Measurements from ENCODE around the gene CYSTM1.
"Not testable (repeated sequence)": the region's sequence is repeated elsewhere in the genome, so short reads cannot be mapped to it uniquely, and the experiment has no call there.

CYSTM1 gene

GRCh38 chr5:140181002-140181483 is 6.1 kb downstream of the CYSTM1 start:
- DNase-seq = no peak

- DNase-seq = no peak
Measured at GRCh38 chr5:140181525-140181924, 6.5 kb downstream of the CYSTM1 start.

- DNase-seq = no peak
Measured at GRCh38 chr5:140182075-140182711, 7.2 kb downstream of the CYSTM1 start.

GRCh38 chr5:140182803-140183367 is 7.9 kb downstream of the CYSTM1 start:
- no peak for DNase-seq

- DNase-seq = no peak
Measured at GRCh38 chr5:140185409-140185808, 10.4 kb downstream of the CYSTM1 start.

GRCh38 chr5:140186267-140186671 is 11.3 kb downstream of the CYSTM1 start:
- no peak for DNase-seq

GRCh38 chr5:140189253-140189652 is 14.3 kb downstream of the CYSTM1 start:
- no peak for DNase-seq

GRCh38 chr5:140189977-140190871 is 15.2 kb downstream of the CYSTM1 start:
- no peak for DNase-seq

- DNase-seq = no peak
Measured at GRCh38 chr5:140190872-140191218, 15.9 kb downstream of the CYSTM1 start.

GRCh38 chr5:140192715-140193430 is 17.9 kb downstream of the CYSTM1 start:
- DNase-seq = no peak

- no peak for DNase-seq
Measured at GRCh38 chr5:140194662-140195061, 19.7 kb downstream of the CYSTM1 start.

- DNase-seq = no peak
Measured at GRCh38 chr5:140196115-140196814, 21.3 kb downstream of the CYSTM1 start.

- no peak for DNase-seq
Measured at GRCh38 chr5:140197023-140197422, 22.0 kb downstream of the CYSTM1 start.

GRCh38 chr5:140198915-140199314 is 23.9 kb downstream of the CYSTM1 start:
- not testable (repeated sequence) for DNase-seq

GRCh38 chr5:140202078-140202477 is 27.1 kb downstream of the CYSTM1 start:
- DNase-seq = no peak

GRCh38 chr5:140202610-140203009 is 27.6 kb downstream of the CYSTM1 start:
- no peak for DNase-seq

GRCh38 chr5:140205216-140205615 is 30.2 kb downstream of the CYSTM1 start:
- no peak for DNase-seq

- DNase-seq = no peak
Measured at GRCh38 chr5:140205952-140206351, 31.0 kb downstream of the CYSTM1 start.

- DNase-seq = no peak
Measured at GRCh38 chr5:140207250-140207964, 32.4 kb downstream of the CYSTM1 start.

GRCh38 chr5:140208065-140208464 is 33.1 kb downstream of the CYSTM1 start:
- DNase-seq = no peak

GRCh38 chr5:140213370-140213983 is 38.5 kb downstream of the CYSTM1 start:
- no peak for DNase-seq
